ENCODE data around the gene GARIN1A.

- TF ChIP-seq POLR2A (IDR thresholded peaks at IDR 0.05) (no peak), CTCF (IDR thresholded peaks at IDR 0.05) (no peak)
Measured at GRCh38 chr7:128691227-128691626, 19.1 kb downstream of the GARIN1A start.
